ENCODE data around the gene CTXND1. TPM values are rescaled to one million over a fixed set of nuclear protein-coding genes. Genes with fewer than 3 reads are reported as not detected.

The CTXND1 gene
- total and polyA plus RNA-seq, 2 of the 8 experiments (the other 6 are each of a cell fraction or from before 2014, with no cell fraction given), result 0.03 TPM; not detected in 1

GRCh38 chr15:80188251-80188650, 63.8 kb downstream of the CTXND1 start:
- Histone ChIP-seq H2BK120ac (replicated peaks; ENCODE audit: low read depth, low read length) (no peak overlapping the region), H4K8ac (ENCODE audit: extremely low read depth, insufficient read depth, low read length) (no peak overlapping the region), H2BK20ac (ENCODE audit: low read length) (no peak overlapping the region), H3K18ac (ENCODE audit: extremely low read depth, low read length) (no peak overlapping the region), H2AFZ (ENCODE audit: low read length) (no peak overlapping the region), H4K5ac (ENCODE audit: insufficient read length, low read depth, low read length) (no peak overlapping the region), H2BK12ac (ENCODE audit: low read depth, low read length) (no peak overlapping the region), H3K27me3 (replicated peaks in 1 of 4; ENCODE audit: control insufficient read depth in 3 of 4, extremely low read depth in 1 of 4, insufficient read depth in 3 of 4, low read length in 3 of 4) (no peaks in the 10 kb centered on the region; a peak in 1 of 7 replicates), H3K4ac (replicated peaks; ENCODE audit: insufficient read length, low read depth, low read length) (no peak overlapping the region), H3K79me2 (ENCODE audit: control insufficient read depth in 1 of 2, insufficient read depth in 2 of 2, low read length in 2 of 2) (no peaks in the 10 kb centered on the region), H3K36me3 (ENCODE audit: control insufficient read depth in 2 of 4, insufficient read depth in 4 of 4, low read length in 3 of 4) (peaks cover 0 to 7% (median 2%) of the 10 kb centered on the region in 4 experiments; a peak in 3 of 8 replicates), H3K4me3 (ENCODE audit: extremely low read depth in 1 of 4, insufficient read depth in 2 of 4, low read depth in 3 of 4, low read length in 4 of 4) (no peak overlapping the region), H3K56ac (replicated peaks; ENCODE audit: insufficient read length, low read depth, low read length) (no peak overlapping the region), H3K4me2 (ENCODE audit: insufficient read depth in 1 of 2, low read depth in 2 of 2, low read length in 2 of 2) (no peak overlapping the region), H3K14ac (ENCODE audit: insufficient read length) (no peak overlapping the region), H2BK15ac (ENCODE audit: low read length) (0 out of 2 replicates have a peak overlapping the region, but pooled peaks have one; percentile 23), H3K9ac (replicated peaks in 1 of 4; ENCODE audit: extremely low read depth in 1 of 4, low read depth in 3 of 4, low read length in 3 of 4) (no peak overlapping the region), H3K23ac (ENCODE audit: insufficient read length) (no peak overlapping the region), H4K91ac (replicated peaks; ENCODE audit: insufficient read length, low read length) (no peak overlapping the region), H3K79me1 (ENCODE audit: low read depth, low read length) (no peaks in the 10 kb centered on the region), H4K20me1 (replicated peaks in 1 of 2; ENCODE audit: control insufficient read depth in 1 of 2, insufficient read depth in 2 of 2, low read length in 2 of 2) (no peaks in the 10 kb centered on the region), H3K4me1 (replicated peaks in 1 of 4; ENCODE audit: control insufficient read depth in 3 of 4, insufficient read depth in 4 of 4, low read length in 3 of 4) (no peaks in the 10 kb centered on the region), H3K23me2 (ENCODE audit: low read depth, low read length) (no peaks in the 10 kb centered on the region), H2BK5ac (ENCODE audit: low read depth, low read length) (no peak overlapping the region), H3K27ac (ENCODE audit: low read depth, low read length) (no peak overlapping the region), H2AK5ac (ENCODE audit: low read depth, low read length) (no peak overlapping the region), H3K9me3 (ENCODE audit: insufficient read depth in 2 of 2, low read depth in 1 of 2, low read length in 1 of 2) (no peaks in the 10 kb centered on the region)
- ChIA-PET CTCF (ENCODE audit: partially characterized antibody) (interaction anchor here (1.3 to 2.0 kb wide), 3 partner anchors 15 to 120 kb away, joined by 3 to 7 read pairs (median 5); no protein-coding TSS in a partner anchor), POLR2A (ENCODE audit: partially characterized antibody) (interaction anchor here (1.0 kb wide), 2 partner anchors 9 kb away, joined by 4 to 5 read pairs; no protein-coding TSS in a partner anchor)
- DNase-seq (ENCODE audit: low read depth in 1 of 2, low spot score in 2 of 2) (no peak), FAIRE-seq (no peak)
- WGBS, 2 experiments (ENCODE audit: extremely low coverage in 1 of 2, insufficient coverage in 1 of 2, insufficient read length in 1 of 2, insufficient replicate concordance in 2 of 2, low coverage in 1 of 2, low lambda C conversion rate in 2 of 2, missing lambda C conversion rate in 1 of 2), result 65% methylated on average over 2 of the region's 2 CpGs; no CpG with 5 or more reads in 1 of the 2 experiments
- TF ChIP-seq KDM5A (IDR thresholded peaks at IDR 0.05; ENCODE audit: low read length), result no peak
- no peak for TF ChIP-seq ZNF274 (IDR thresholded peaks at IDR 0.05; ENCODE audit: borderline replicate concordance, extremely low read depth, low read length)
- TF ChIP-seq SIRT6 (IDR thresholded peaks at IDR 0.05; ENCODE audit: low read length), result no peak
- TF ChIP-seq HDAC2 (IDR thresholded peaks at IDR 0.05; ENCODE audit: borderline replicate concordance in 1 of 2, low read depth in 2 of 2, low read length in 2 of 2), result no peak
- TF ChIP-seq GTF2F1 (IDR thresholded peaks at IDR 0.05; ENCODE audit: borderline replicate concordance, low read depth, low read length), result no peak
- no peak for TF ChIP-seq SP1 (IDR thresholded peaks at IDR 0.05; ENCODE audit: low read depth, low read length)
- TF ChIP-seq MAFK (IDR thresholded peaks at IDR 0.05; ENCODE audit: low read depth, low read length), result peak; percentile 51; the same call in 1 of the 2 replicates
- no peak for TF ChIP-seq CHD2 (IDR thresholded peaks at IDR 0.05; ENCODE audit: low read length)
- no peak for TF ChIP-seq NANOG (IDR thresholded peaks at IDR 0.05; ENCODE audit: insufficient read depth, low read depth, low read length, poor library complexity, severe bottlenecking)
- peak; percentile 52; the same call in 1 of the 2 replicates for TF ChIP-seq JUND (IDR thresholded peaks at IDR 0.05; ENCODE audit: low read length)
- TF ChIP-seq RFX5 (IDR thresholded peaks at IDR 0.05; ENCODE audit: borderline replicate concordance, low read depth, low read length), result no peak
- TF ChIP-seq ASH2L (IDR thresholded peaks at IDR 0.05; ENCODE audit: low read length), result no peak
- TF ChIP-seq GABPA (IDR thresholded peaks at IDR 0.05; ENCODE audit: borderline replicate concordance, insufficient read depth, low read length), result no peak
- TF ChIP-seq EZH2 (IDR thresholded peaks at IDR 0.05; ENCODE audit: low read depth, low read length, severe bottlenecking), result no peak

Data from H1 (cell line).